Measurements from ENCODE around the gene FXR1. TPM values are rescaled to one million over a fixed set of nuclear protein-coding genes. Genes with fewer than 3 reads are reported as not detected.

The FXR1 gene
- polyA plus RNA-seq, 2 donors = 32.8 to 41.9 TPM

GRCh38 chr3:181030948-181031347, 118.5 kb downstream of the FXR1 start:
- H3K4me1 ChIP-seq (ENCODE audit: control insufficient read depth in 2 of 2, insufficient read depth in 2 of 2, low read length in 1 of 2) = no peaks in the 10 kb centered on the region
- no peaks in the 10 kb centered on the region for H3K27me3 ChIP-seq (ENCODE audit: control insufficient read depth in 1 of 2, insufficient read depth in 2 of 2, low read length in 2 of 2)
- no peaks in the 10 kb centered on the region for H3K36me3 ChIP-seq (ENCODE audit: control insufficient read depth in 2 of 2, insufficient read depth in 2 of 2, low read length in 1 of 2)
- H3K9me3 ChIP-seq (ENCODE audit: control insufficient read depth in 2 of 2, insufficient read depth in 1 of 2, low read depth in 1 of 2, low read length in 1 of 2) = peaks cover 0 to 3% of the 10 kb centered on the region in 2 donors
- no peak overlapping the region for H3K27ac ChIP-seq (ENCODE audit: low read depth in 2 of 2, low read length in 1 of 2)
- H3K4me3 ChIP-seq (ENCODE audit: low read depth in 1 of 2, low read length in 2 of 2) = no peak overlapping the region

Other genes starting within 250 kb of the FXR1 start
- under 1 TPM in 1 of 2 donors, not detected in 1; 0.04 TPM for gene CCDC39, start 233.2 kb upstream of the FXR1 start, polyA plus RNA-seq
- gene DNAJC19, start 77.1 kb downstream of the FXR1 start, polyA plus RNA-seq = 10 to 100 TPM; 35.6 to 36.1 TPM

Data from esophagus (tissue), 2 donors.